ENCODE measurements around the gene ALKBH5.
A peak's percentile ranks its signal among the peaks of the same experiment; 100 is the strongest.

Gene ALKBH5

DNA sequence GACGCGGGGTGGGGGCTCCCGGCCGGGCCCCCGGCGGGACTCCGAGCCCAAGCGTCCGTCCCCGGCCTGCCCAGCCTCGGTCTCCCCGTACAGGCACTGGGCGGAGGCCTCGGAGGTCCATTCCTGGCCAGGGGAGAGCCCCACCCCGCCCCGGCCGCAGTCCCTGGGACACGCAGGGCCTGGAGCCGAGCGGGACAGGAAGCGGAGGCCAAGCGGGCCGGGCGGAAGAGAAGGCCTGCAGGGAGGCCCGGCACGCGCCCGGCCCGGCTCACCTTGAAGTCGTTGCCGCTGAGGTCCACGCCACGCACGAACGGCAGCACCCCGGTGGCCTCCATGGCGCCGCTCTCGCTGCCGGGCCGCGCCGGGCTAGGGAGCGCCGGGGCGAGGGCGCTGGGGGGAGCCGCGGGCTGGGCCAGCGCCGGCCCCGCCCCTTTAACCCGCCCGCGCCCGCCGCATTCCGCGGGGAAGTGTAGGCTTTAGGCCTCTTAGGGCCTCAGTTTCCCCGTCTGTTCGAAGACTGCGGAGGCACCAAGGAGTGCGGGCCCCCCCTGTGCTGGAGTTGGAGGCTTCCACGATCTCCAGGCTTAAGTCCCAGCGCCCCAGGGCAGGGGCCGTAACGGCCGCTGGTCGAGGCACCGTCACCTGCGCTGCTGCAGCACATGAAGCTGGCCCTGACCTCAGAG is 74.9 kb downstream of the ALKBH5 start, which contains the start of gene FLII (continued):
- TF ChIP-seq ZNF514 (tag by site-specific recombination; IDR thresholded peaks at IDR 0.05) (no peak), ZNF292 (tag by site-specific recombination; IDR thresholded peaks at IDR 0.05; ENCODE audit: borderline replicate concordance, low read depth) (no peak), ZBTB17 (tag by site-specific recombination; IDR thresholded peaks at IDR 0.05) (no peak), ZNF175 (tag by site-specific recombination; IDR thresholded peaks at IDR 0.05) (no peak), ZSCAN23 (tag by site-specific recombination; IDR thresholded peaks at IDR 0.05) (no peak), ZNF830 (tag by site-specific recombination; IDR thresholded peaks at IDR 0.05; ENCODE audit: low read depth) (no peak), ZNF707 (tag by site-specific recombination; IDR thresholded peaks at IDR 0.05) (no peak), YY2 (tag by site-specific recombination; IDR thresholded peaks at IDR 0.05) (0 out of 2 replicates have a peak, but pooled peaks have one; percentile 8), ZNF571 (tag by site-specific recombination; IDR thresholded peaks at IDR 0.05) (no peak), KLF16 (tag by site-specific recombination; IDR thresholded peaks at IDR 0.05) (0 out of 2 replicates have a peak, but pooled peaks have one; percentile 12), ZIC2 (tag by site-specific recombination; IDR thresholded peaks at IDR 0.05) (peak; percentile 48), ZNF202 (tag by site-specific recombination; IDR thresholded peaks at IDR 0.05; ENCODE audit: borderline replicate concordance) (no peak), ZNF138 (tag by site-specific recombination; IDR thresholded peaks at IDR 0.05; ENCODE audit: borderline replicate concordance) (no peak), ZNF558 (tag by site-specific recombination; IDR thresholded peaks at IDR 0.05) (no peak), ZNF791 (tag by site-specific recombination; IDR thresholded peaks at IDR 0.05) (no peak), ZNF747 (tag by site-specific recombination; IDR thresholded peaks at IDR 0.05) (no peak), EGR2 (tag by site-specific recombination; IDR thresholded peaks at IDR 0.05; ENCODE audit: low read depth) (no peak), BCL11B (tag by site-specific recombination; IDR thresholded peaks at IDR 0.05; ENCODE audit: low read depth) (peak; percentile 79), ZNF560 (tag by site-specific recombination; IDR thresholded peaks at IDR 0.05; ENCODE audit: borderline replicate concordance) (no peak), SP3 (tag by site-specific recombination; IDR thresholded peaks at IDR 0.05) (peak; percentile 50), ZBTB7A (tag by site-specific recombination; IDR thresholded peaks at IDR 0.05; ENCODE audit: low read depth) (no peak), ZNF623 (tag by site-specific recombination; IDR thresholded peaks at IDR 0.05) (no peak), RBAK (tag by site-specific recombination; IDR thresholded peaks at IDR 0.05) (no peak), ZNF169 (tag by site-specific recombination; IDR thresholded peaks at IDR 0.05) (peak; percentile 13; the same call in 1 of the 2 replicates), ZNF621 (tag by site-specific recombination; IDR thresholded peaks at IDR 0.05) (no peak), SP2 (tag by site-specific recombination; IDR thresholded peaks at IDR 0.05) (peak; percentile 22)
- TF ChIP-seq, protein P1, sequence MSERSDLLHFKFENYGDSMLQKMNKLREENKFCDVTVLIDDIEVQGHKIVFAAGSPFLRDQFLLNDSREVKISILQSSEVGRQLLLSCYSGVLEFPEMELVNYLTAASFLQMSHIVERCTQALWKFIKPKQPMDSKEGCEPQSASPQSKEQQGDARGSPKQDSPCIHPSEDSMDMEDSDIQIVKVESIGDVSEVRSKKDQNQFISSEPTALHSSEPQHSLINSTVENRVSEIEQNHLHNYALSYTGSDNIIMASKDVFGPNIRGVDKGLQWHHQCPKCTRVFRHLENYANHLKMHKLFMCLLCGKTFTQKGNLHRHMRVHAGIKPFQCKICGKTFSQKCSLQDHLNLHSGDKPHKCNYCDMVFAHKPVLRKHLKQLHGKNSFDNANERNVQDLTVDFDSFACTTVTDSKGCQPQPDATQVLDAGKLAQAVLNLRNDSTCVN (tag by site-specific recombination; optimal IDR thresholded peaks at IDR 0.05) = peak; percentile 85
- TF ChIP-seq, protein P2, sequence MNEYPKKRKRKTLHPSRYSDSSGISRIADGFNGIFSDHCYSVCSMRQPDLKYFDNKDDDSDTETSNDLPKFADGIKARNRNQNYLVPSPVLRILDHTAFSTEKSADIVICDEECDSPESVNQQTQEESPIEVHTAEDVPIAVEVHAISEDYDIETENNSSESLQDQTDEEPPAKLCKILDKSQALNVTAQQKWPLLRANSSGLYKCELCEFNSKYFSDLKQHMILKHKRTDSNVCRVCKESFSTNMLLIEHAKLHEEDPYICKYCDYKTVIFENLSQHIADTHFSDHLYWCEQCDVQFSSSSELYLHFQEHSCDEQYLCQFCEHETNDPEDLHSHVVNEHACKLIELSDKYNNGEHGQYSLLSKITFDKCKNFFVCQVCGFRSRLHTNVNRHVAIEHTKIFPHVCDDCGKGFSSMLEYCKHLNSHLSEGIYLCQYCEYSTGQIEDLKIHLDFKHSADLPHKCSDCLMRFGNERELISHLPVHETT (tag by site-specific recombination; IDR thresholded peaks at IDR 0.05) = no peak
- TF ChIP-seq, protein P3, sequence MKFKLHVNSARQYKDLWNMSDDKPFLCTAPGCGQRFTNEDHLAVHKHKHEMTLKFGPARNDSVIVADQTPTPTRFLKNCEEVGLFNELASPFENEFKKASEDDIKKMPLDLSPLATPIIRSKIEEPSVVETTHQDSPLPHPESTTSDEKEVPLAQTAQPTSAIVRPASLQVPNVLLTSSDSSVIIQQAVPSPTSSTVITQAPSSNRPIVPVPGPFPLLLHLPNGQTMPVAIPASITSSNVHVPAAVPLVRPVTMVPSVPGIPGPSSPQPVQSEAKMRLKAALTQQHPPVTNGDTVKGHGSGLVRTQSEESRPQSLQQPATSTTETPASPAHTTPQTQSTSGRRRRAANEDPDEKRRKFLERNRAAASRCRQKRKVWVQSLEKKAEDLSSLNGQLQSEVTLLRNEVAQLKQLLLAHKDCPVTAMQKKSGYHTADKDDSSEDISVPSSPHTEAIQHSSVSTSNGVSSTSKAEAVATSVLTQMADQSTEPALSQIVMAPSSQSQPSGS (tag by site-specific recombination; IDR thresholded peaks at IDR 0.05; ENCODE audit: low read depth) = no peak
- TF ChIP-seq, protein P4, sequence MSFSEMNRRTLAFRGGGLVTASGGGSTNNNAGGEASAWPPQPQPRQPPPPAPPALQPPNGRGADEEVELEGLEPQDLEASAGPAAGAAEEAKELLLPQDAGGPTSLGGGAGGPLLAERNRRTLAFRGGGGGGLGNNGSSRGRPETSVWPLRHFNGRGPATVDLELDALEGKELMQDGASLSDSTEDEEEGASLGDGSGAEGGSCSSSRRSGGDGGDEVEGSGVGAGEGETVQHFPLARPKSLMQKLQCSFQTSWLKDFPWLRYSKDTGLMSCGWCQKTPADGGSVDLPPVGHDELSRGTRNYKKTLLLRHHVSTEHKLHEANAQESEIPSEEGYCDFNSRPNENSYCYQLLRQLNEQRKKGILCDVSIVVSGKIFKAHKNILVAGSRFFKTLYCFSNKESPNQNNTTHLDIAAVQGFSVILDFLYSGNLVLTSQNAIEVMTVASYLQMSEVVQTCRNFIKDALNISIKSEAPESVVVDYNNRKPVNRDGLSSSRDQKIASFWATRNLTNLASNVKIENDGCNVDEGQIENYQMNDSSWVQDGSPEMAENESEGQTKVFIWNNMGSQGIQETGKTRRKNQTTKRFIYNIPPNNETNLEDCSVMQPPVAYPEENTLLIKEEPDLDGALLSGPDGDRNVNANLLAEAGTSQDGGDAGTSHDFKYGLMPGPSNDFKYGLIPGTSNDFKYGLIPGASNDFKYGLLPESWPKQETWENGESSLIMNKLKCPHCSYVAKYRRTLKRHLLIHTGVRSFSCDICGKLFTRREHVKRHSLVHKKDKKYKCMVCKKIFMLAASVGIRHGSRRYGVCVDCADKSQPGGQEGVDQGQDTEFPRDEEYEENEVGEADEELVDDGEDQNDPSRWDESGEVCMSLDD (tag by site-specific recombination; IDR thresholded peaks at IDR 0.05) = no peak
- TF ChIP-seq, protein P5, sequence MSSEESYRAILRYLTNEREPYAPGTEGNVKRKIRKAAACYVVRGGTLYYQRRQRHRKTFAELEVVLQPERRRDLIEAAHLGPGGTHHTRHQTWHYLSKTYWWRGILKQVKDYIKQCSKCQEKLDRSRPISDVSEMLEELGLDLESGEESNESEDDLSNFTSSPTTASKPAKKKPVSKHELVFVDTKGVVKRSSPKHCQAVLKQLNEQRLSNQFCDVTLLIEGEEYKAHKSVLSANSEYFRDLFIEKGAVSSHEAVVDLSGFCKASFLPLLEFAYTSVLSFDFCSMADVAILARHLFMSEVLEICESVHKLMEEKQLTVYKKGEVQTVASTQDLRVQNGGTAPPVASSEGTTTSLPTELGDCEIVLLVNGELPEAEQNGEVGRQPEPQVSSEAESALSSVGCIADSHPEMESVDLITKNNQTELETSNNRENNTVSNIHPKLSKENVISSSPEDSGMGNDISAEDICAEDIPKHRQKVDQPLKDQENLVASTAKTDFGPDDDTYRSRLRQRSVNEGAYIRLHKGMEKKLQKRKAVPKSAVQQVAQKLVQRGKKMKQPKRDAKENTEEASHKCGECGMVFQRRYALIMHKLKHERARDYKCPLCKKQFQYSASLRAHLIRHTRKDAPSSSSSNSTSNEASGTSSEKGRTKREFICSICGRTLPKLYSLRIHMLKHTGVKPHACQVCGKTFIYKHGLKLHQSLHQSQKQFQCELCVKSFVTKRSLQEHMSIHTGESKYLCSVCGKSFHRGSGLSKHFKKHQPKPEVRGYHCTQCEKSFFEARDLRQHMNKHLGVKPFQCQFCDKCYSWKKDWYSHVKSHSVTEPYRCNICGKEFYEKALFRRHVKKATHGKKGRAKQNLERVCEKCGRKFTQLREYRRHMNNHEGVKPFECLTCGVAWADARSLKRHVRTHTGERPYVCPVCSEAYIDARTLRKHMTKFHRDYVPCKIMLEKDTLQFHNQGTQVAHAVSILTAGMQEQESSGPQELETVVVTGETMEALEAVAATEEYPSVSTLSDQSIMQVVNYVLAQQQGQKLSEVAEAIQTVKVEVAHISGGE (tag by site-specific recombination; conservative IDR thresholded peaks at IDR 0.05; ENCODE audit: low read depth) = peak; percentile 49

Data from HEK293 (cell line).